NOMO-1 treated with DMSO at 0.1 percent for 48 hours (cell line): Measurements from ENCODE around the gene ABHD5.

ENCODE experiments used
- DNase-seq: peaks from one replicate; lab custom pipeline; 2025; ENCODE audit not compliant: unreplicated experiment; lab: John Stamatoyannopoulos, UW

The ABHD5 gene

DNA sequence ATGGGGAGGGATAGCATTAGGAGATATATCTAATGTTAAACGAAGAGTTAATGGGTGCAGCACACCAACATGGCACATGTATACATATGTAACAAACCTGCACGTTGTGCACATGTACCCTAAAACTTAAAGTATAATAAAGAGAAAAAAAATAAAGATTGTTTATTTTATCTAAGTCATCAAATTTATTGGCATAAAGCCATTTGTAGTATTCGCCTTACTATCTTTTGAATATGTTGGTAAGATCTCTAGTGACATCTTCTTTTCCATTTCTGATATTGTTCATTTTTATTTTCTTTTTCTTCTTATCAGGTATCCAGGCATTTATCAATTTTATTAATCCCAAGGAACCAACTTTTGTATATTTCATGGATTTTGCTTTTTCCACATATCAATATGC is 5.8 kb upstream of the ABHD5 start:
- no peak for DNase-seq

DNA sequence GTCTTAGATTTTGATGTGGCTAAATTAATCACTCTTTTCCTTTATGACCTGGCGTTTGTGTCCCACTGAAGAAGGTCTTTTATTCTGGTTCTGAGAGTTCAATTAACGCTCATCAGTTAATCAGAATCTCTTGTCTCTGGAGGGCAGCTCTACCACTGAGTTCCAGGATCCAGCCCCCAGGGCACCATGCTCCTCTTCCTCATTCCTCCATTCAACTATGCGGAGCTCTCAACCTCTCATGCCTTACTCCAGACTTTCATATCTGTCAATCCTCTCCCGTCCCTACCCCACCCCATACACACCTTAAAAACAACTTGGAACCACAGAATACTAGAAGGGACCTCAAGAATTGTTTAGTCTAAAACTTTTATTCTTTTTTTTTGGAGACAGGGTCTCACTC is 4.8 kb upstream of the ABHD5 start:
- no peak for DNase-seq

DNA sequence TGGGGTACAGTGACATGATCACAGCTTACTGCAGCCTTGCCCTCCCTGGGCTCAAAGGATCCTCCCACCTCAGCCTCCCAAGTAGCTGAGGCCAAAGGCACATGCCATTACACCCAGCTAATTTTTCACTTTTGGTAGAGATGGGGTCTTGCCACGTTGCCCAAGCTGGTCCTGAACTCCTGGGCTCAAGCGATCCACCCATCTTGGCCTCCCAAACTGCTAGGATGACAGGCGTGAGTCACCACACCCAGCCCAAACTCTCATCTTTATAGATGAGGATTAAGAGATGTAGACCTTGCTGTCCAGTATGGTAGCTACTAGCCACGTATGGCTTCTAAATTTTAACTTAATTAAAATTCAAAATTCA is 4.4 kb upstream of the ABHD5 start:
- no peak for DNase-seq

- DNase-seq: no peak
These were observed 3.8 kb upstream of the ABHD5 start for GRCh38 chr3:43686700-43687498.

DNA sequence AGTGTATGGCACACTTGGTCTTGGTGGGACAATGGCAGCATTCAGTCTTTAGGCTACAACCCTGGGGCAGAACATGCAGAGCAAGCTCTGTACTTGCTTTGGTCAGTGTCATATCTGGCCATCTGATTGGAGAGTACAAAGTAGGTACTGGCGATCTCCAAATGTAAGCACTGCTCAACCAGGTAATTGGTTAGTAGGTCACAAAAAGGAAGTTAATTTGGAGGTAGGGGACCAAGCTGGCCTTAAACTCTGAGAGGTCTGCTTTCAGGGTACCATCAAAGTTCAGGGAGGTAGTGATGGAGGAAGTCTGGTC is 3.3 kb upstream of the ABHD5 start:
- no peak for DNase-seq

GRCh38 chr3:43688245-43688650 is 2.5 kb upstream of the ABHD5 start:
- no peak for DNase-seq

GRCh38 chr3:43689166-43689565 is 1.6 kb upstream of the ABHD5 start:
- no peak for DNase-seq

- no peak for DNase-seq
These were observed 855 bp upstream of the ABHD5 start for GRCh38 chr3:43689766-43690399.

- DNase-seq: peak; percentile 27
These were observed 620 bp downstream of the ABHD5 start for GRCh38 chr3:43691120-43691995.

- DNase-seq: peak; percentile 13
These were observed 1.5 kb downstream of the ABHD5 start for GRCh38 chr3:43692085-43692855.

GRCh38 chr3:43692971-43693370 is 2.2 kb downstream of the ABHD5 start:
- DNase-seq: no peak

- no peak for DNase-seq
These were observed 2.9 kb downstream of the ABHD5 start for GRCh38 chr3:43693594-43693993.

- peak; percentile 72 for DNase-seq
These were observed 4.7 kb downstream of the ABHD5 start for GRCh38 chr3:43695443-43695842.

GRCh38 chr3:43695863-43696262 is 5.1 kb downstream of the ABHD5 start:
- DNase-seq: peak; percentile 41

DNA sequence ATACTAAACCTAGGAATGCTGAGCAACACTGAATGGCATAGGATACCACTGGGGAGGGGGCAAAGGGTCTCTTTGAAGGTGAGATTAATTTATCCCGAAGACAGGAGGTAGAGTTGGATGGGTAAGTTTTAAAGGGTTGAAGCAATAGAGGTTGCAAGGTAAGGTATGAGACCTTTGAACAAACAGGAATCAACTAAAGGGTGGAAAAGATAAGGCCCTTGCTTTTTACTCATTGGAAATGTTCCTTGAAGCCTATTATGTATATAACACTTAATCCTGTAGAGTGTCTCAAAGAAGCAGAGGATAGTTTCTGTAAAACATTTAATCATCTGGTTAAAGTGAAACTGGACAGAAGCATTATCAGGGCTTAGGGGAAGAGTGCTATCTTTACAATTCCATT is 5.7 kb downstream of the ABHD5 start:
- no peak for DNase-seq

- DNase-seq: no peak
These were observed 6.1 kb downstream of the ABHD5 start for GRCh38 chr3:43696881-43697280.

DNA sequence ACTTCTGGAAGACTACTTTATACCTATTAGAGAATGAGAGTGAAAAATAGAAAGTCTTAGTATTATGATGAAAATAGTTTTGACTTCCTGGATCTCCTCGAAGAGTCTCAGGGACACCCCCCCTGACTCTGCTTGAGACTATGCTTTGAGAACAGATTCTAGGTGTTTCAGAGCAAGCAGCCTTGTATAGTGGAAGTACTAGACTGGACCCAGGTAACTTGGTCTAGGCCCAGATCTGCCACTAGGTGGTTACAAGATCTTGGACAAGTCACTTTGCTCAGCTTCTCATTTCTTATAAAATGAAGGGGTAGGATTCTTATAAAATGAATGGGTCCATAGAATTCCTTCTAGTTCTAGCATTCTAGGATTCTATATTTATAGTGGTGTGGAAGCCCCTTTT is 9.1 kb downstream of the ABHD5 start:
- DNase-seq: no peak

DNA sequence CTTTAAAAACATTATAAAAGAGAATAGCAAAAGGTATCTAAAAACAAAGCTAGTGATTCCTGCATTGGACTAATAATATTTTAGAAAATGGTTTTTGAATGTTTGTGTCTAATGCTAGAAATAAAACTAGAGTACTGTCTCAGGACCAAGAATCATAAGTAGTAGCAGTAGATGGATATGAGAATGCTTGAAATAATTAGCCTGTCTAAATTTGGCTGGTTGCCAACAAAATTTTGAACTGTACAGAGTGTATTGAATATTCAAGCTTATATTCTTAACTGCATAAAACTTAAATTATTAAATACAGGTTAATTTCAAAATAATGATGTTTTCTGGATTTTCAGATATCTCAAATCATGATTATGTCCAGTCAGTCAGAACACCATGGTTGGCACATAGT is 14.0 kb downstream of the ABHD5 start:
- no peak for DNase-seq

GRCh38 chr3:43706342-43706741 is 15.6 kb downstream of the ABHD5 start:
- no peak for DNase-seq

DNA sequence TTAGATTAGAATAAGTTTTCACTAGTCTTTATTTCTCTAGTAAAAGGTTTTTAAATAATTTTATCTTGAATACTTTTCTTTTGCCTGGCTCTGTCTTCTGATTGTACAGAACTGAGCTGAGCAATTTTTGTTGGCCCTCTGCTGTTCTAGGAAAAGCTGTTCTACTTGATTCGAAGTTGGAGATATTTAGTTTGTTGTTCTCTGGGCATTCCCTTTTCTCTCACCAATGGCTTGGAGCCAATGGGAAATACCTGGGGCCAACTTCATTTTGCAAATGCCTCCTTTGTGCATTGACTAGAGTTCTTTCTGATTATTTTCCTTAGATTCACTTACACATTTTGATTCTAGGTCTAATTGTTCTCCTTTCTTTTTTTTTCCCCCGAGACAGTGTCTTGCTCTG is 16.5 kb downstream of the ABHD5 start:
- no peak for DNase-seq

DNA sequence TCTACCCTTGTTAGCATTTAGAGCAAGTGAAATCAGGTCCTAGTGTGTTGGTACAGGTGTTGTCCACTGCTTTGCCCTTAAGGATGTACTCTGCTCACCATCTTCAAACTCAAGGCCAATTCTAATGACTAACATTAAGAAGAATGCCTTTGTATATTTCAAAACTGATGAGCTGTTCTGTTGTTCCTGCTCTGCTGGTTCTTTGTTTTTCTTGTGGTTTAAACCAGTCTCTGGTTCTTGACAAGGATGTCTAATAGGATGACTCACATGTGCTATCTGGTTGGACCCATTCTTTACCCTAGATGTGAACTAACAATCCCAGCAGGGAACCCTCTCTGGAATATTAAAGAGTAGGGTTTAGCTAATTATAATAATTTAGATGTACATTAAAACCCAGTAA is 17.3 kb downstream of the ABHD5 start:
- DNase-seq: no peak
